ENCODE data around the gene SART3.
"Not testable (repeated sequence)": the region's sequence is repeated elsewhere in the genome, so short reads cannot be mapped to it uniquely, and the experiment has no call there.

SART3 gene

DNA sequence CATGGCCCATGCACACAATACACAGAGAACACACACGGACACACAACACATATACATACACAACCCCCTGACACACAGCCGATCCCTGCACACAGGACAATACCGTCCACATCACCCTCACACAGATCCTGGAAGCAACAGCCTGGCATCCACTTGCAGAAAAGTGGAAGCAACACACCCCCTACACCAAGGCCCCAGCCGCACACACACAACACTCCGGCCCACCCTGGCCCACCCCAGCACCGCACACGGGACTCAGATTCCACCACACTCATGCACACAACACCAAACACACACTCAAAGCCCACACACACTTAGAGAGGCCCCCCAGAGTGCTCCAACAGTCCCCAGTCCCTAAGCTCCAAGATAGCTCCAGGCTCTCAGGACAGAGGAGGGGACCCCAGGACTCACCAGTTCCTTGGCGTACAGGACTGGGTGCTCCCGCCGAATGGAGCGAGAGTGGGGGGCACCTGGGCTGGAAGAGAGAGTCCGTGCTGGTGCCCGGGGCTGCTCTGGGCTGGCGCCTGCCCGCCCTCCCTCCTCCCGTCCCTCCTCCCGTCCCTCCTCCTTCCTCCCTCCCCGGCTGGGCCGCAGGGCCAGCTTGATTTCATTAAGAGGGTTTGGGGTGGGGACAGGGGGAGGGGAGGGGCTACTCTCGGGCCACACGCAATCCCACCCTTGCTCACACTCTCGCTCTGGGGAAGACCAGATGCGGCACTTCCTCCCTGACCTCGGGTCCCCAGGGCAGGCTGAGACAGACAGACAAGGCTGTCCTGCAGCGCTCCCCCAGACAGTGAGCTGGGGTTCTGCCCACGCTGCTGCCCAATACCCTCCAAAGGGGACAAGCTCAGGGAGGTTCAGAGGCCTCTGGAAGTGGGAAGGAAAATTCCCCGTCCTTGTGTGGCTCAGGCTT, 36.8 kb upstream of the SART3 start, which contains the start of gene TMEM119:
Gene TMEM119, minus strand, starts transcription at position 526 of the 913 bp plus-strand sequence. CDS start 5,701 bp downstream, outside the sequence.
- DNase-seq (ENCODE audit: low read depth) = peak; percentile 80

DNA sequence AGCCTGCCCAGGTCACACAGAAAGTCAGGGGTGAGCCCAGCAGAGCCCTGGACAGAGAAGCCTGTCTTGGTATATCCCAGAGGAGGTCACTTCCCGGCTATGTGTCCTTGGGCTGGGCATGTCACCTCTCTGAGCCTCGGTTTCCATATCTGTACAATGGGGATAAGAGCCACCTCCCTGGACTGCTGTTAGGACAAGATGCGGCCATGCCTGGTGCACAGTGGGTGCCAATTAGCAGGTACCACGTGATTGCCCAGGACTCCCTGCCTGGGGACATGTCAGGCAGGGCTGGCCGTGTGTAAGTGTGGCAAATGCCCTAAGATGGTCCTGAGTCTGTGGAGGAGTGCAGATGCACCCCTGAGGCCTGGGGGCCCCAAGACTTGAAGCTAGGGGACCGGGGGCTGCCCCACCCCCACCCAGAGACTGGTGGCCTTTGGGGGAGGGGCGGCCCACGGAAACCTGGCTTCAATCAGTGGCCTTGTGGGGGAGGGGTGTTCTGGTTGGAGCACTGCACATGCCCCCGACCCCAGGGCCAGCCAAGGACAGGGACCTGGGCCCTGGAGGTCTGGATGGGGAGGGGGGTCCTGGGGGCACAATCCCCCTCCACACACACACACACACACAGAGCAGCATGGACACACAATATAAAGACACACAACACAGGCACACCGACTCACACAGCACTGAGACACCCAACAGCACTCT, 36.0 kb upstream of the SART3 start:
- peak; percentile 34 for DNase-seq (ENCODE audit: low read depth)

DNA sequence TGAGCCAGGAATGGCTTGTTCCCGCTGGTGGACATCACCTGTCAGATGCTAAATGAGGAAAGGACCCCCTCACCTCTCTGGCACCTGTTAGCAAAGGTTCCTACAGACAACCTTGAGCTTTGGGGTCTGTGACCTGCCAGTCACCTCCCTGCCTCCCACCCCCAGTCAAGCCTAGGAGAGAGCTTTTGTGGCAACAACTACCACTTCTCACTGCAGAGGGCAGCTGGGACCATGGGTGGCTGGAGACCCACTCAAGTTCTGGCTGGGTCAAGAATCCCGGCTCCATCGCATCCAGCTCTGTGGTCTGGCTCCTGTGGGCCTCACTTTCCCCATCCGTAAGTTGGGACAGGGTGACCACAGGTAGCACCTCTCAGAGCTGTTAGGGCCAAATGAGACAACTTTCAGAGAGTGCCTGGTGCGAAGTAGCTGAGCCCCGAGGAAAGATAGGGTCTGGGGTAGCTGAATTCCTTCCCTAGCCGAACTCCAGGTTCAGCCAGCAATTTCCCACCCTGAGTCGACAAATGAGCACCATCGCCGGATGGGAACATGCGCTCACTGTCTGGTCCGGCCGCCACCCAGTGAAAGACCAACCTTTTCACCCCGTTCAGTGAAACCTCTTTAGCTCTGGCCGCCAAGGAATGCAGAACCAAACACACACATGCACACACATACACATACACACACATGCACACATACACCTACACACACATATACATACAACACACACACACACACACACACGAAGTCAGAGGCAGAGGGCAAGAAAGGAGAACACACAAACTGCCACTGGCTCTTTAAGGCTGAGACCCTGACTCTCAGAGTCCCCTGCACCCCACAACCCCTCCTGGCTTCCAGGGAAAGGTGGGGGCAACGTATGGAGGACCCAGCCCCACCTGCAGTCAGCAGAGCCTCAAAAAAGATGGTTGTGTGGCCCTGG, 35.0 kb upstream of the SART3 start:
- no peak for DNase-seq (ENCODE audit: low read depth)

DNA sequence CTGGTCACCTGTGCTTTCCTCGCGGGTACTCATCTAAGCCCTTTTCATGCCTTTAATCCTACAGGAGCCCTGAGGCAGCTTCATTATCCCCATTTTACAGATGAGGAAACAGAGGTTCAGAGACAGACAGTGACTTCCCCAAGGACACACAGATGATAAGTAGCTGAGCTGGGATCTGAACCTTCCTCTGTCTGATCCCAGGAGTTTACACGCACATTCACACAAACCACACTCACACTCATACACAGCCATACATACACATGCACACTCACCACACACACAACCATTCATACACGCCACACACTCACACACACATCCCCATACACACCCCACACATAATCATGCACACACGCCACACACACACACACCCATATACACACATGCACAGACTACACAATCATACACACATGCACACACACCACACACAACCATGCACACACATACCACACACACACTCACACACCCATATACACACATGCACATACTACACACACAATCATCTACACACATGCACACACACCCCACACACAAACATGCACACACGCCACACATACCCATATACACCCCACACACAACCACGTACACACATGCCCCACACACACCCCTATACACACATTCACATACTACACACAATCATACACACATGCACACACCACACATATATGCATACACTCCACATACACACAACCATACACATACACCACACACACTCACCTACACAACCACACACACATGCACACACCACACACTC, 34.2 kb upstream of the SART3 start:
- DNase-seq (ENCODE audit: low read depth) = no peak

DNA sequence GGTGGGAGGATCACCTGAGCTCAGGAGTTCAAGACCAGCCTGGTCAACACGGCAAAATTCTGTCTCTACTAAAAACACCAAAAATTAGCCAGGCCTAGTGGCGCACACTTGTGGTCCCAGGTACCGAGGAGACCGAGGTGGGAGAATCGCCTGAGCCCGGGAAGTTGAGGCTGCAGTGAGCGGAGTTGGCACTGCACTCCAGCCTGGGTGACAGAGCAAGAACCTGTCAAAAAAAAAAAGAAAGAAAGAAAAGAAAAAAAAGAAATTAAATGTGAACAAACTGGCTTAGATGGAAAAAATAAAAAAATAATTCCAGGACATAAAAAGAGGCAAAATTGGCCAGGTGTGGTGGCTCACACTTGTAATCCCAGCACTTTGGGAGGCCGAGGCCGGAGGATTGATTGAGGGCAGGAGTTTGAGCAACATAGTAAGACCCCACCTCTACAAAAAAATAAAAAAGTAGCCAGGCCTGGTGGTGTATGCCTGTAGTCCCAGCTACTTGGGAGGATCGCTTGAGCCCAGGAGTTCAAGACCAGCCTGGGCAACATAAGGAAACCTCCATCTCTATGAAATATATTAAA, 33.4 kb upstream of the SART3 start:
- DNase-seq (ENCODE audit: low read depth) = no peak

DNA sequence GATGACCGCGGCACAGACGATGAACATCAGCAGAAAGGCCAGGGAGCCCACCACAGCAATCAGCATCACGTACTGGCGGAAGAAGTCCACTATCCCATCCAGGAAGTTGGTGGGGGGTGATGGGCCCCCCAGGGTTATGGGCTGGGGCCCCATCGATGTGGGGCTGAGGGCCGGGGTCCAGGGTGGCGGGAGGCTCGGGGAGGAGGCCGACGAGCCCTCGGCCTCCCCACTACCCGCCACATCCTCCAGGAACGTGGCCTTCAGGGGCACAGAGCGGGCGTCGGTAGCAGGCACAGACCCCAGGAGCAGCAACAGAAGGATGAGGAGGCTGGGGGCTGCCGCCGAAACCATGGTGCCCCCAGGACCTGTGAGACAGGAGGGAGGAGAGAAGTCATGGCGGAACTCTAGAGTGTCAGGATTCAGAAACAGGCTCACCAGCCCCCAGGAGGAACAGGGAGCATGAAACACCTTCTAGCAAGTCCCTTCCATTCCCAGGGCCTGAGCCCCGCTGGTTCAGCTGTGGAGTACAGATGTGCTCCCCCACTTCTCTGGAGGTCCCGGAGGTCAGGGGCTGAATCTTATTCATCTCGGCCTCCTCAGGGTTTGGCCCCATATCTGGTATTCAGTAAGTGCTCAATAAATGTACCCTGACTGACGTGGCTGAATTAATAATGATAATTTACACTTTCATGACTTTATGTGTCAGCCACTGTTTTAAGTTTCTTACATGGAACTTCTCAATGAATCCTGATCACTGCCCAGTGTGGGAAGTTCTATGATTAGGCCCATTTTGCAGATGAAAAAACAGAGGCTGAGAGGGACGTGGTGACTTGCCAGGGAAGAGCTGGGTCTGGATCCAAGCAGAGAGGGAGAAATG, 31.3 kb upstream of the SART3 start:
- no peak for DNase-seq (ENCODE audit: low read depth)

DNA sequence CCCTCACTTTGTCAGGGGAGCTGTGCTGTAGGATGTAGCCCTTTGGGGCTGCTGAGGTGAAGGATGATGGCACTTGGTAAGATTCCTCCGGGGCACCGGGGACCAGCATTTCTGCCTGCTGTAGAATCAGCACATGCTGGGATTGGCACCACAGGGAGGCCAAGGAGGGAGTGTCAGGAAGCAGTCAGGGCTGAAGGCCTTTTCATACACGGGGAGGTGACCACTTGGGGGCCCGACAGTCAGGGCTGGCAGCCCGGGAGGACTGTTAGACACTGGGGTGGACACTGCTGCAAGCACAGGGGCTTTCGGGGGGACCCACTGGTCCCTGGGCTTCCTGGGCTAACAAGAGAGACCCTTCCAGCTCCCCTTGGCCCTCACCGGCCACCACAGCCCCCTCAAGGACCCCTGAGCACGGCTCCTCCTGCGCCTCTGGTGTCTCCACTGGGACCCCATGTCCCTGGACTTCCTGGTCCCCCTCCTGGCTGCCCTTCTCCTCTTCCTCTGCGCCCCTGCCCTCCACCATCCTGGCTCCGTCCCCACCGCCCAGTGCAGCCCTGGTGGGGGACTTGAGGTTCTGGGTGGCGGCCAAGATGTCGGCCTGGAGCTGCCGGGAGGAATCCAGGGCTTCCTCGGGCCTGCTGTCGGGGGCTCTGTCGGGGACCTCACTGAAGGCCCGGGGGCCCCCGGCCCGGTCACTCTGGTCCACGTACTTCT, 30.5 kb upstream of the SART3 start:
- no peak for DNase-seq (ENCODE audit: low read depth)

DNA sequence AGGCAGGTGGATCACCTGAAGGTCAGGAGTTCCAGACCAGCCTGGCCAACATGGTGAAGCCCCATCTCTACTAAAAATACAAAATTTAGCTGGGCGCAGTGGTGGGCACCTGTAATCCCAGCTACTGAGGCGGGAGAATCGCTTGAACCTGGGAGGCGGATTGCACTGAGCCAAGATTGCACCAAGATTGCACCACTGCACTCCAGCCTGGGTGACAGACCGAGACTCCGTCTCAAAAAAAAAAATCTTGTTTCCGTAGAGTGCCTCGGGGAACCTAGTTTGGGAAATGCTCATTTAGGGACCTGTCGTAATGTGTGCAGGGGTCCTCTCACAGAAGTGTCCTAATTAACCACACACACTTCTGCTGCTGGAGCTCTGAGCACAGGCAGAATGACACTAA, 29.5 kb upstream of the SART3 start:
- not testable (repeated sequence) for DNase-seq (ENCODE audit: low read depth)

DNA sequence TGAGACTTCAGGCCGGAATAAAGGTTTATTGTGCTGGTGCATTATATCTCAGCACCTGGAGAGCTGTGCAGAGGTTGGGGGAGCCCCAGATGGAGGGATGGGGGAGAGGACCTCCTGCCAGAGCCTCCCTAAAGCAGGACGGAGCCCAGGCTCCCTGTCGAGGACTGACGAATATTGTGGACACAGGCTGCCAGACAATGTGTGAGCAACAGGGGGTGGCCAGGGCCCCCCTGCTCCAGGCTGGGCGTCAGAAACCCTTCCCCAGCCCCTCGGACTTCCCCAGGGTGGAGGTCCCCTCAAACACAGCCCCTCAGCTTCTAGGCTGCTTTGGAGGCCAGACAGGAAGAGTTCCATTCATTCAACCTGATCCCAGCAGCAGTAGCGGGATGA, 28.9 kb upstream of the SART3 start:
- no peak for DNase-seq (ENCODE audit: low read depth)

DNA sequence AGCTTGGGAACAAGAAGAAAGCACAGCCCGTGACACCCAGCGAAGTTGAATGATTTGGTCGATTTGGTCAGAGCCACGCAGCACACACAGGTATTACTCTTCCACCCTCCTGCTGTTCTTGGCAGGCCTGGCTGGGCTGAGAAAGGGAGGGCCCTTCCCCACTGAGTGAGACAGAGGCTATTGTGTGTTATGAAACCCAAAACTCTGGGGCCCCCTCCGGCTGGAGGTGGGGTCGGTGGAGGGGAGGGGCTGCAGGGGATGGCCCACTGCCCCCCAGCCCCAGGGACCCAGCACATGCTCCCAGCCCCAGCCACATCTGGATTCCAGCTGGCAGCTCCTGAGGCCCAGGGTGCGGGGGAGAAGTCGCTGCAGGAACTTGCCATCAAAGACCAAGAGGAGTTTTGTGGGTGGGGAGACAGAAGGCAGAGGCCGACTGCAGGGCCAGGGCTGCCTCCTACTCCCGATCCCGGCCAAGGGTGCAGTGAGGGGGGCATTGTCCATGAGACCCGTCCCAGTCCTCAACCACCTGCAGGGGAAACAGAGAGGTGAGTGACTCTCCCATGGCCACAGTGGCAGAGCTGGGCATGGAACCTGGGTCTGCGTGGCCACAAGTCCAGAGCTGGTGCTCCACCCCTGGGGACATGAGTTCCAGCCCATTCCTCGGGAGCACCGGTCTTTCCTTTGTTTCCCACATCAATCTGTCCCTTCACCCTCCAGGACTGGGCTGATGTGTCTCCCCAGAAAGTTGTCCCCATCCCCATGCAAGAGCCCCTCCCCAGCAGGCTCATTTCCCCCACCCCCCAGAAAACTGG, 28.3 kb upstream of the SART3 start:
- DNase-seq (ENCODE audit: low read depth) = no peak

DNA sequence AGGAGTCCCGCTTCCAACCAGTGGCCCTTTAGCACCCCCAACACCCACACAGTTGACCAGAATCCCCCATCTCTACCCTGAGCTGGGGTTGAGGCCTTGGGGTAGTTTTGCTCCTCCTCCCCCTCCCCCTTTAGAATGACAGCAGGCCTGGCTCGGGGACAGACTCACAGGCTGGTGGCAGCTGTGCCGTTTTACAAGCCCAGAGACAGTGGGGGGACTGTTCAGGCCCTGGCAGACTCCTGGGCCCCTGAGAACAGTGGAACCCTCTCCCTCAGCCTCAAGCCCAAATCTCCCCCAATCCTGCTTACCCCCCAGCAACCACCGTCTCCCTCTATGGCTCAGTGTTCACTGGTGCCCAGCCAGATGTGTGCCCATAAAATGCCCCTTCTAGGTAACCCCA, 26.9 kb upstream of the SART3 start:
- no peak for DNase-seq (ENCODE audit: low read depth)

DNA sequence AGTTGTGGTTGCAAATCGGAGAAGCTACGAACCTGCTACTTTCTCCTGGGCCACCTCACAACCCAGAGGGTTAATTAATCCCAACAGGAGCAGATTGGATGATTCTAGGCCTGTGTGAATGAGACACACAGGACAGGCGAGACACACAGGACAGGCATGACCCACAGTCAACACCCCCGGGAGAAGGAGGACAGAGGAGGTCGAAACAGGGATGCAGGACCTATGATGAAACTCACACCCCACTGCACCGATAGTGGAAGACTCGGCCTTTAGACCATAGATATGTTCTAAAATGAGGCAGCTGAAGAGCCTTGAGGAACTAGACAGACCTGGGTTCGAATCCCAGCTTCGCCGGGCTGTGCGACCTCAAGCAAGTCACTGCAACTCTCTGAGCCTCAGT, 25.3 kb upstream of the SART3 start:
- no peak for DNase-seq (ENCODE audit: low read depth)

DNA sequence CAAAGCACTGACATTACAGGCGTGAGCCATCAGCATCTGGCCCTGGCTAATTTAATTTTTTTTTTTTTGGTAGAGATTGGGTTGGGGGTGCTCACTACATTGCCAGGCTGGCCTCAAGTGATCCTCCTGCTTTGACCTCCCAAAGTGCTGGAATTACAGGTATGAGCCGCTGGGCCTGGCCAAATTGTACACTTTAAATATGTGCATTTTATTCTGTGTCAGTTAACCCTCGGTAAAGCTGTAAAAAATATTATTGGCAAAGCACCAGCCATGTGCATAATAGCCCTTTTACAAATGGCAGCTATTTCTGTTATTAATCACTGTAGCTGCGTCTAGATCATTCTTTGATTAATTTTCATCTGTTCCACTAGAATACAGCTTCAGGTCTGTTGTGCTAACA, 24.9 kb upstream of the SART3 start:
- DNase-seq (ENCODE audit: low read depth) = no peak

DNA sequence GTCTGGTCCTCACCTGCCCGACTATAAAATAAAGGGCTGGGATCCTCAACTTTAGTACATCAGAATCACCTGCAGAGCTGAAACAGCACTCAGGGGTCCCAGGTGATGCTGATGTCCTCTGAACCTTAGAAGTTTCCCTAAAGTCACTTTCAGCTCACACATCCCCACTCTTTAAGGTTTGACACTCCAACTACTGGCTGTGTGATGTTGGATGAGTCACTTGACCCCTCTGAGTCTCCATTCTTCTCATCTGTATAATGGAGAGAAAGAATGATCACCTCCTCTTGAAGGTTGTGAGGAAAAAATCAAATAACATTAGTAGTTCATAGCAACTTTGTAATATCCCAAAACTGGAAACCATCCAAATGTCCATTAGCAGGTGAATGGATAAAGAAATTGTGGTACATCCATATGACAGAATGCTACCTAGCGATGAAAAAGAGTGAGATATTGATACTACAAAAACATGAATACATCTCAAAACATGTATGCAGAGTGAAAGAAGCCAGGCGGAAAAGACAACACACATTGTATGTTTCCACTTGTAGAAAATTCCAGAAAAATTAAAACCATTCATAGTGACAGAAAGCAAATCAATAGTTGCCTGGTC, 23.6 kb upstream of the SART3 start:
- DNase-seq (ENCODE audit: low read depth) = no peak

DNA sequence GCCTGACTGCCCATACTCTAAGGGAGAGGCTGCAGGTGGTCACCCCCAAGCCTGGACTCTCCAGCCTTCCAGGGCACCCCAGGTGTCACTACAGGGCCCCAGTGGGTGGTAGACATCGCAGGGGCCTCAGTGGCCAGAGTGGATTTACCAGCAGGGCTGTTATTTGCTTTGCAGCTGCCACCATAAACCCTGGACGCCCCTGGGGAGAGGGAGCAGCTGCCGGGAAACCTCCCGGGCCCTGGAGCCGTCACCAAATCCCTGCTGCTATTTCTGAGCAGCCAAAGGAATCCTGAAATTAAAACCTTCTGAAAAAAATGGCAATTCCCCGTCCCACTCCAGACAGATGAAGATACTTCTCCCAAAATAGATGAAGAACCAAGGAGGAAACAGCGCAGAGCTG, 23.0 kb upstream of the SART3 start:
- DNase-seq (ENCODE audit: low read depth) = no peak

DNA sequence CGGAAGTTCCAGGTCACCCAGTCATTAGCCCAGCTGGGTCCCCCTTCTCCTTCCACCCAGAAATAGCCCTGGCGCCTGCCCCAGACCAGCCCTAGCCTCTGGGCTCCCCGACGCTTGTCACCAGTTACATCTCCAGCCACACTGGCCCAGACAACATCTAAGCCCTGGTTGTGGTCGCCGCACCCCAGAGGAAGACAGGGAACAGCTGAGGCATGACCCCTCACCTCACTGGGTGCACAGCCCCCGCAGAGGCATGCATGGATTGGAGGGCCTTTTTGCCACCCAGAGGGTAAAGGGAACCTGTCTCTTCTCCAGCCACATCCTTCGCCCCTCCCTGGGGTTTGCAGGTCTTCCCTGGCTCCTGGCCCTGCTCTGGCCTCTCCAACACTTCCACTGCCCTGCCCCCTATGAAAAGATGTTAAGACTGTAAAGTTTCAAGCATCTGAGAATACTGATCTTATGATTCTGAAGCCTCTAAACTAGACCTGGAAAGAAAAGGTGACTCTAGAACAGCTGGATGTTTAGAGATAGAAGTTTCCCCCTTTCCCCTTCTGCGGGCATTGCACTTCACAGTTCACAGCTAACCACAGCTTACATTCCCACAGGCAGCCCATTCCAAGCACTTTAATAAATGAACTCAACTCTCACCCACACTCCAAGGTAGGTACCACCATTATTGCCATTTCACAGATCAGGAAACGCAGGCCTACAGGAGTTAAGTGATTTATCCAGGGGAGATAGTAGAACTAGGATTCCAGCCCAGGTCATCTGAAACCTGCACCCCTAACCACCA, 22.2 kb upstream of the SART3 start:
- DNase-seq (ENCODE audit: low read depth) = no peak

DNA sequence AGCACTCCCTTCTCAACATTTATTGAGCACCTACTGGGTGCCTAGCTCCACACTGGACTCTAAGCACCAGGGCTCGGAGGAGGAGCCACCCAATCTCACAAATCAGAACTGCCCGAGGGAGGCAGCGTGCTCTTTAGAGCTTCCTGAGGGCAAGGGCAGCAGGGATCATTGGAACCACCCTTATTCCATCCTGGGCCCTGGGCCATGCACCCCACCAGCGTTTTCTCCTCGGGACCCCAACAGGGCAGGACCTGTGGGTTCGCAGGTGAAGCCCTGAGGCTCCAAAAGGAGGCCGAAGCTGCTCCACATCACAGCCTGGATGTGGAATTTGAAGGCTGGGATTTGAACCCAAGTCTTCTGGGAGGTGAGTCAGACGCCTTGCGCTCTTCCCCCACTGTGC, 21.5 kb upstream of the SART3 start:
- no peak for DNase-seq (ENCODE audit: low read depth)

Data from EH (cell line).